HG03135 (cell line): Measurements from ENCODE around the gene CCDC90B.
A peak's percentile ranks its signal among the peaks of the same experiment; 100 is the strongest.
"Not testable (repeated sequence)": the region's sequence is repeated elsewhere in the genome, so short reads cannot be mapped to it uniquely, and the experiment has no call there.

Experiments
- ATAC-seq: cut with Tn5 transposase; IDR thresholded peaks from one replicate; pipeline ENCODE4 v1.9.1; 2021; ENCODE audit warnings: mild to moderate bottlenecking, moderate library complexity; ENCODE audit not compliant: unreplicated experiment

The CCDC90B gene

DNA sequence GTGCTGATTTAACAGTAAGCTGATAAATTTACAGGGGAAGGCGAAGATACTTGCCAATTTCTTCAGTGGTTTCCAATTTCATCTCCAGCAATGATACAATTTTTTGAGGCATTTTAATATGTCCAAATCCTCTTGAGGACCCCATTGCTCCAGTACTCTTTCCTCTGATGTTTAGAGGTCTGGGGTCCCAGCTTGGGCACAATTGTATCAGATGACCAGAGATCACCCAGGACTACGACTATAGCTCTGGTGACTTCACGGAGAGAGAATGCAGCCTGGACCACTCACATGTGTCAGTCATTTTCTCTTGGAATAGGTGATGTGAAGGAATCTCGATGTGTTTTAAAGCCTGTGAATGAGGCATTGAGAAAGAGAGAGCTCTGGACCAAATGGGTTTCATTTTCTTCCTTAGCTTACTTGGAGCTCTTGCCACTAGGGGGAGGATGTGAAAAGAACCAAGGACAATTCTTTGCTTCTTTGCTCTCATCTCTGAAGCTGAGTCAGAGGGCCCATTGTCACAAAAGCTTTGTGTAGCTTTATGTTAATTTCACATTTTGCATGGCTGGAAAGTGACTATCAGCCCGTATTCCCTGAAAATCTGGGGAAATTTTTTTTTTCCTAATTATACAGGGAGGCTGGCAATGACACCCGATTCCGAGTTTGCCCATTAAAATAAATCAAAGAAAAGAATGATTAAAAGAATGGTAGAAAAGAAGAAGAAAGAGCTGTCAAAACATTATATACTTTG lies 6.7 kb upstream of the CCDC90B start:
- peak; percentile 65 for ATAC-seq

DNA sequence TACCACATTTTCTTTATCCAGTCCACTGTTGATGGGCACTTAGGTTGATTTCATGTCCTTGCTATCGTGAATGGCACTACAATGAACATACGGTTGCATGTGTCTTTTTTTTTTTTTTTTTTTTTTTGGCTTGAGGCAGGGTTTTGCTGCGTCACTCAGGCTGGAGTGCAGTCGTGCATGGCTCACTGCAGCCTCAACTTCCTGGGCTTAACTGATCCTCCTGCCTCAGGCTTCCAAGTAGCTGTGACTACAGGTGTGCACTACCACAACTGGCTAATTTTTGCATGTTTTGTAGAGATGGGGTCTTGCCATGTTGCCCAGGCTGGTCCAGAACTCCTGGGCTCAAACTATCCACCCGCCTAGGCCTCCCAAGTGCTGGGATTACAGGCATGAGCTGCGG lies 1.5 kb upstream of the CCDC90B start:
- no peak for ATAC-seq

DNA sequence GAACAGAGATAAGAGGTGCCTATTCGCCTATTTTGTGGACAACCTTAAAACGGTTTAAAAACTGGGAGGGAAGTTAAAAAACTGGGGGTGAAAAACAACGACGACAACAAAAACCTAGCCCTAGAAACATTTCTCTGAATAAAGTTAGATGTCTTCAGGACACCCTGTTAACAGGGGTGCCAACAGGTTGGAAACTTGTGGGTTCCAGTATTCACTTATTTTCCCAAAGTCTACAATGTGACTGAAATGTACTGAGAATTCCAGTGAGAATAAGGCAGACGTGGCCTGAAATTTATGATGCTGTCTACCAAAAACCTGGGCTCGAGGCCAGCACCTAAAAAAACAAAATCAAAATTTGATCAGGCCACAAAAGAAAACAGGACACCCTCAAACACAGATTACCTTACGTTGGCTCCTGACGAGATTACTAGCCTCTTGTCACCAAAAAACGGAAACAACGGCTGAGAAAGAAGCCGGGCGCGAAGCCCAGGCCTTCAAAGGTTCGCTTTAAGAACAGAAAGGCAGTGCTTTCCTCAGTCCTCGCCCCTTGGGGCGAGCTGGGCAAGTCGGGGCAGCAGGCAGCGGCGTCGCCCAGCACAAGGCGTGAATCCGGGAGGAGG lies 906 bp downstream of the CCDC90B start:
- ATAC-seq: peak; percentile 35

DNA sequence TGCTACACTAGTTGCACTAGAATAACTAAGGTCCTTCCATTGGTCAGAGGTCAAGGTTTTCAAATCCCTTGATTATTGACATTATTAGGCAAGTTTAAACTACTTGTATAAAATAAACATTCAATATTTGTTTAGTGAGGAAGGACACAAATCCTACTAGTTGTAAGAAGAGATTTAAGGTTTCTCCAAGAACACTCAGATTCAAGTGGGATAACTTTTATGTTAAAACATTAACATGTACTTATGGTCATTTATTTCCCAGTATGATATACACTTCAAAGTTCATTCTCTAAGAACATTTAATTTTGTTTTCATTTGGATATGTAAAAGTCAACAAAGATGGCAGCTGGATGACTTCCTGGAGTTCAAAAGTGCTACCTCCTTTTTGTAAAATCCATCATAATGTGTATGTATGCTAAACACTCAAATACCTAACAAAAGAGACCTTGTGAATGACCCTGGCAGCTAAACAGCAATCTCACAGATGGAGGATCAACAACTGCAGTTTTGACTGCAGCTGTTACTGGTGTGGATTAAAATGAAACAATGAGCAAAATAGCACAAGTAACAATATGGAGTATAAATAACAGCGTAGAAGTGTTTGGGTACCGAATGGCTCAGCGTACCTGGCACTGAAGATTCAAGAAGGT lies 1.5 kb downstream of the CCDC90B start:
- no peak for ATAC-seq

DNA sequence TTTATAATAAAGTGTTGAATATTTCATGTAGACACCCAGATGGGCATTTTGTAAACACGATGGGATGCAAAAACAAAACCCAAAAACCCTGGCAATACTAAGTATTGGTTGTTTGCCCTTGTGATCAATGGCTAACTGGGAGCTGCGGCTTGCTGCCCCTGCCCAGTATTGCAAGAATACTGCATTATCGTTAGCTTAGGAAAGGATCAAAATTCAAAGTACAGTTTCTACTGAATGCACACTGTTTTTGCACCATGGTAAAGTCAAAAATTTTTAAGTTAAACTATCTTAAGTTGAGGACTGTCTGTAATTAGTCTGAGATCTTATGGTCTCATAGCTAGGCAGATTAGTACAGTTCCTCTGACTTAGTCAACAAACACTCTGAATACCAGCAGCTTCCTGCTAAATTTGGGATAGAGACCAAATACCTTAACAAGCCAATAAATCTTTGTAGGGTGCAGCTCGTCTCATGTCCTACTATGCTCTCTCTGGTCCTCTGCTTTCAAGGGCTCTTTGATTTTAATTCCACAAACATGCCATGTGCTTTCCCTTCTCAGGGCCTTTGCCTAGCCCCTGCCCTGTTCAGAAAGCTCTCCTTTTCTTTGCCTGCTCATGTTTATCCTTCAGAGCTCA lies 4.0 kb downstream of the CCDC90B start:
- no peak for ATAC-seq

DNA sequence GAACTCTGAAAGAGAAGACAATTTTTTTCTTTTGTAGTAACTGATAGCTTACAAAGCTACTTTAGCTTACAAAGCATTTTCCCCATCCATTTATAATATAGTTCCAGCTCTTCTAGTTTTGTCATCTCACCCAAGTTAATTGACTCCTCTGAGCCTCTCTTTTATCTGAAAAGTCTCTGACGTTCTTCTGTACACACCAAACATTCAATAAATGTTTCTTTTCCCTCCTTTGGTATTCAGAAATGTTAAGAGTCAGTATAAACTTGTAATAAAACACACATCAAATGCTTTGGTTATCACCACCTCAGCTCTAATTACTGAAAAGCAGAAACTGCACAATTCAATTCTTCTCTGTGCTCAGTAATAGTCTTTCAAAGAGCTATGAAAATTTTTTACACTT lies 5.9 kb downstream of the CCDC90B start:
- ATAC-seq: no peak

DNA sequence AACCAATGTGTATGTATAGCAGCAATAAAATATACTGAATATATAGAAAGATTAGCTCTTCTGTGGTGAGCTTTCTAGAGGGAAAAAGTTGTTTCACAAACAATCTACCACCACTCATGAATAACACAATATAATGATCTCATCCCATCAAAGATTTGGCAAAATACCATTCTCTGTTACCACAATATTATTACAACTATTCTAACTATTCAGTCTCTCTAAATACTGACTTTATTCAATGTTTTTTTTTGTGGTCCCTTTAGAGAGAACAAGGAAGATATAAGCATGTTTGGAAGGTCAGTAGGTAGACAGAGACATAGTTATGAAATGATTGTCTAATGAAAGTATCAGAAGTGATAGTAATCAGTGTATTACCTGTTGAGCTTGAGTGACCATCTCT lies 7.8 kb downstream of the CCDC90B start:
- no peak for ATAC-seq

DNA sequence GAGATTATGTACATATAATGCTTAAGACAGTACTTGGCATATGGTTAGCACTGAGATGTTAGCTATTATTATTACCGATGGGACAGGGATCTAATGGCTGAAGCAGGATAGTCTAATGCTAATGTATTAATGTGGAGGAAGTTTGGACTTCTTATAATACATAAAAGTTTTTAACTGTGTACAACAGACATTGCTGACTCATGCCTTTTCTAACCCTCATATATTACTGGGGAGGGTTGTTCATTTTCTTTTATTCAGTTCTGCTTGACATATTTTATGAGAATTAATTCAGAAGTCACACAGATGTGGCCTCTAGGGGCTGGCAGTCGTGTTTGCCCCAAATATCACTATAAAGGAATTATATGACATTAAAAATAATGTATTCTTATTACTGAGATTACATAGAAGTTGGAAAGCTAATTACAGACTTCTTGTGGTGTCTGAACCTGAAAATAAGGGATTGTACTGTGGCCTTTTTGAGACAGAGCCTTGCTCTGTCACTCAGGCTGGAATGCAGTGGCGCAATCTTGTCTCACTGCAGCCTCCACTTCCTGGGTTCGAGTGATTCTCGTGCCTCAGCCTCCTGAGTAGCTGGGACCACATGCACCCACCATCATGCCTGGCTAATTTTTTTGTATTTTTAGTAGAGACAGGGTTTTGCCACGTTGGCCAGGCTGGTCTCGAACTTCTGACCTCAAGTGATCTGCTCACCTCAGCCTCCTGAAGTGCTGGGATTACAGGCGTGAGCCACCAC lies 10.1 kb downstream of the CCDC90B start:
- no peak for ATAC-seq

DNA sequence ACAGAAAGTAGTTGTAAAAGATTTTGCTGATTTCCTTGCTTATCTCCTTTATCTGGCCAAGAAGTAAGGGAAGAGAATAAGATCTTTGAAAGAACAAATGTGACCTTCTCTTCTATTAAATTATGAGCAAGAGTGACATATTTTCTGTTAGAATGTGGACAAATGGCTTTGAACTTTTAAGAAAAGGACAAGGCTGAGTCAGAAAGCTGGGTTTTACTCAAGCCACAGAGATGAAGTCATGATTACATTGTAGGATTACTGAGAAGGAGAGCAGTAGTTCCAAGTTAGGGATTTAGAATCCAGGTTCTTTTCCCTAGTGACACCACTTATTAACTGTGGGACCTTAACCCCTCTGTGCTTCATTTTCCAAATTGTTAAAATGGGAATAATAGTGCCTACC lies 13.5 kb downstream of the CCDC90B start:
- ATAC-seq: no peak

DNA sequence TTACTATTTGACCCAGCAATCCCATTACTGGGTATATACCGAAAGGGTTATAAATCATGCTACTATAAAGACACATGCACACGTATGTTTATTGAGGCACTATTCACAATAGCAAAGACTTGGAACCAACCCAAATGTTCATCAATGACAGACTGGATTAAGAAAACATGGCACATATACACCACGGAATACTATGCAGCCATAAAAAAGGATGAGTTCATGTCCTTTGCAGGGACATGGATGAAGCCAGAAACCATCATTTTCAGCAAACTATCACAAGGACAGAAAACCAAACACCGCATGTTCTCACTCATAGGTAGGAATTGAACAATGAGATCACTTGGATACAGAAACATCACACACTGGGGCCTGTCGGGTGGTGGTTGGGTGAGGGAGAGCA lies 14.4 kb downstream of the CCDC90B start:
- not testable (repeated sequence) for ATAC-seq

DNA sequence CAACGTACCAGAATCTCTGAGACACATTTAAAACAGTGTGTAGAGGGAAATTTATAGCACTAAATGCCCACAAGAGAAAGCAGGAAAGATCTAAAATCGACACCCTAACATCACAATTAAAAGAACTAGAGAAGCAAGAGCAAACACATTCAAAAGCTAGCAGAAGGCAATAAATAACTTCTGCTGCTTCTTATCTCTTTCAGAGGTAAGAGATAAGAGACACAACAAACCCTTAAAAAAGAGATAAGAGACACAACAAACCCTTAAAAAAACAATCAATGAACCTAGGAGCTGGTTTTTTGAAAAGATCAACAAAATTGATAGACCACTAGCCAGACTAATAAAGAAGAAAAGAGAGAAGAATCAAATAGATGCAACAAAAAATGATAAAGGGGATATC lies 17.1 kb downstream of the CCDC90B start:
- ATAC-seq: not testable (repeated sequence)

DNA sequence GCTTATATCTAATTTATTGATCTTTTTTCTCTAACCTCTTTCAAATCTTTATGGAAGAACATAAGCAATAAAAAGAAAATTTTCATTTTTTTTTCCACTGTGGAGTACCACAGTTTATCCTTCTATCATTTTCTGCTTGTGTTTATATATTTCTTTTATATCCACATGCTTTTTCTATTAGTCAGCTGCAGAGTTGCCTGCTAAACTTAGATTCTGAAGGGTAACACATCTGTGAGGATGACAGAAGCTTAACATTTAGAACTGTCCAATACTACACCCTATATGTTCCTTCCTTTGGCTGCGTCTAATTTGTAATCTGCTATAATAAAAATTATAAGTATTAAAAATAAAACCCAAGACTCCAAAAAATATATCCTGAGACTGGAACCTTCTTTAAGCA lies 20.8 kb downstream of the CCDC90B start:
- no peak for ATAC-seq

DNA sequence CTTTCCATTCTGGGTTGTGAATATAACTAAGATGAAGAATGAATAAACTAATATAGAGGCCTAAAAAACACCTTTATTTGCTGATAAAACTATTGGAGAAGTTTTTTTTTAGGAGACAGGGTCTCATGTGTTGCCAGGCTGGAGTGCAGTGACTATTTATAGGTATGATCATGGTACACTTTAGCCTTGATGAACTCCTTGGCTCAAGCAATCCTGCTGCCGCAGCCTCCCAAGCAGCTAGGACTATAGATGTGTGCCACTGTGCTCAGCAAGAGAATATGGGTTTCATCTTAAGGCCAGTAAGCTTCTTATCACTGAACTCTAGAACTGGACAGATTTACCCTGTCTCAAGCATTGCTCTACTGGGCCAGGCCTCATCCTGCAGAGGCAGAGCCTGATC lies 26.6 kb downstream of the CCDC90B start:
- no peak for ATAC-seq

DNA sequence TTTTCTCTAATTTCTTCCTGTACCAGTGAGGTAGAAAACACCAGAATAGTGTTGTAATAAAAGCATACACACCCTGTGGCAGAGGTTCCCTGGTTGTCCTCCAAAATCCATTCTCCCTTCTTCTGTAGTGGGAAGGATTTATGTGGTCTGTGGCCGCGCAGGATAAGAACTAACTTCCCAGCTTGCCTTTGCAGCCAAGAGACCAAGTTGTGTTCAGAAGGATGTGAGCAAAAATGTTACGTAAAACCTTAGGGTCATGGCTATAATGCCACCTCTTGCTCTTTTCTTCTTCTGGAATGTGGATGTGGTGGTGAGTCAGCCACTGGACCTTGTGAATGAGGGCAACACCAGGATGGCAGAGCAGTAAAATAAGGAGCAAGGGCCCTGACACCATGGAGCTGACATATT lies 28.4 kb downstream of the CCDC90B start:
- ATAC-seq: no peak

DNA sequence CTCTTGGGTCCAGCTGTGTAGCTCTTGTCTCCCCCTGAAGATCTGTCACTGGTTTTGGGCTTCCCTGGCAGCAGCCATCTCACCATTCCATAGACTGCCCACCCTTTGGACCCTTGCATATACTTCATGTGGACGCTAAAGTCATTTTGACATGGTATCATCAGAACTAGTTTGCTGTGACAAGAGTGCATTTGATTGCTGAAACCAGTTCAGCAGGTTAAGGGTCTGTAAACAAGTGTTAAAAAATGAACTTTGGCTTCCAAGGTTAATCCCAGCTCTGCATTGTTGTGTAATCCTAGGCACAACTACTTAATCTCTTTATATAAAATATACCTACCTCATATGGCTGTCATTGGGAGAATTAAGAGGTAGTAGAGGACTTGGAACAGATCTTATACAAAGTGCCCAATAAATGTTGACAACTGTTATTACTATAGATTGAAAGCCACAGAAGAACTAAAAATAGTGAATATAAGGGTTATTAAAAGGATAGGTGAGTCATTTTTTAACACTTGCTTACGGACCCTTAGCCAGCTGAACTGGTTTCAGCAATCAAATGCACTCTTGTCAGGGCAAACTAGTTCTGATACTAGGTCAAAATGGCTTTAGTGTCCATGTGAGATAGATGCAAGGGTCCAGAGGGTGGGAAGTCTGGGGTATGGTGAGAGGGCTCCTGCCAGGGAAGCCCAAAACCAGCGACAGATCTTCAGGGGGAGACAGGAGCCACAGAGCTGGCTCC lies 29.4 kb downstream of the CCDC90B start:
- no peak for ATAC-seq

DNA sequence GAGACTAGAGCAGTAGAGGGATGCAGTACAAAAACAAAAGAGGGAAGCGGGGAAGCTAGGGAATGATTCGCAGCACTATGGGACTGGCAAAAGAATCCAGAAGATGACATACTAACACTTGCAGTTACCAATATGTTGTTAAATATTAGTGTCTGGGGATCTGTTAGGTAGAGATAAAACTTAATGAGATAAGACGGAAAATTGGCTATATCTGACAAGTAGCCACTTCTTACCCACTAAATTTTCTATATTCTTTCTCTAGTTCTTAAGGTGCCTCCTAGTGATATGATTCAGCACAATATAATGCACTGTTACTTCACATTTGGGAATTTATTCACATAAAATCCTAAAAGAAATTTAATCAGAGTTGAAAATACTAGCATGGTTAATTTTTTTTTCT lies 30.8 kb downstream of the CCDC90B start:
- no peak for ATAC-seq

DNA sequence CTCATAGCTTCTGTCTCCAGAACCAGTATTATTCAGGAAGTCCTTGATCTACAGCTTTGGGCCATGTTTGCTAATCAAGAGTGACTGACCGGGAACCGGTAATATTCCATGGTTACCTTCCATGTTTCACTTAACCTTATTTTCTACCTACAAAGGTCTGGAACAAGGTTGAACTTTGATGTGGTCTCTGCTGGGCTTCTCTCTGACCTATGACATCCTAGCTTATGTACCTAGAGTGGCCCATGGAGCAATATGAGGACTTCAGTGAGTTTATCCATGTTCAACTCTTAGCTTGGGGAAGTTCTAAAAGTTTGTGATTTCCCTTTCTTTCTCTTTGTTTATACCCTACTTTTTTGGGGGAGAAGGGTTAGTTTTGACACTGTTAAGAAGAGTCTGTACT lies 33.2 kb downstream of the CCDC90B start:
- no peak for ATAC-seq

DNA sequence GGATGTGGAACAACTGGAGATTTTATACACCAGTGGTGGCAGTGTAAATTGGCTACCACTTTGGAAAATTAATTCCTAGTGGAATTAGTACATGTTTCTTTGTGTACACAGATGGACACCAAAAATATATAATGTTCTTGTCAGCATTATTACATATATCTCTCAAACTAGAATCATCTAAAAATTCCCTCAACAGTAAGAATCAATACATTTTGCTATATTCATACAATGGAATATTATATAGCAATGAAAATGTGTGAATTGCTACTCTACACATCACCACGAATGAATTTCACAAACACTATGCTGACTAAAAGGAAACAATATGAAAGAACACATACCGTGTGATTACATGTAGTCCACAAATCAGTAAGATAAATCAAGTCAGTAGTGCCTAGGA lies 33.9 kb downstream of the CCDC90B start:
- ATAC-seq: no peak

DNA sequence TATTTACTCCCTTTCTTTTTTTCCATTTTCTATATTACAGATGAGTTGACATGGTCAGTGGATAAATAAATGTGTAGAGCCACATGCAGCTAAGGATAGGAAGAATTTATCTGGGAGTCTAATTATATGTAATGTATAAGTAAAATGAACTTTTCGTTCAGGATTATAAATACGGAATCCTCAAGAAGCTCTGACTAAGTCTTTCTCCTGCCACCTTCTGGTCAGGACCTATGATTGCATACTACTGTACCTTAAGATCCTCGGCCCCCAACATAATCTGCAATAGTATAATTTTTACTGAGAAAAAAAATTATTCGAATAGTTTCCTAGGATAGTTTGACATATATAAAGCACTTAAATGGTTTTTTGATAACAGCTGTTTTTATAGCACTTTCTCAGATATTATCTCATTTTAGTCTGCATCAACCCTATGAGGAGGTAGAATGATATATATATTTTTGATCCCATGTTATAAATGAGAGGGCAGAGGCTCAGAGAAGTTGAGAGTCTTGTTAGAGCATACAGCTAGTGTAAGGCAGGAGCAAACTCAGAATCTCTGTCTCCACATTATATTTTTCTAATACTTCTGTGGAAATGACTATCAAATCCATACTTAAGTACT lies 36.1 kb downstream of the CCDC90B start:
- ATAC-seq: peak; percentile 68

DNA sequence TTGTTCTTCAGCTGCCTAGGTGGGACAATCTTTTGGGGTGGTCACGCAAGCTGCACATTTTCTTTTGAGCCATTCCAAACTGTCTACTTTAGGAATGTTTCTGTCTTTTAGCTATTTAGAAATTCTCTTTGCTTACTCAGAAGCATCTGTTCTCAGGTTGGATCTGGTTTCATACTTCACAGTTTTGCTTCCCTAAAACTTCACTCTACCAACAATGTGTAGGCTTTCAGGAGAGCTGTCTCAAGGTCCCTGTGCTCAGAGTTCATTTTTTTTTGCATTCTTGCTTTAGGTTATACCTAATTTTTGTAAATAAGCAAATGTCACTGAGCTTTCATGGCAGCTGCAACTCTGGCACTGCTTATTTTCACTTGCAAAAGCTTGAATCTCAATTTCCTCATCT lies 36.7 kb downstream of the CCDC90B start:
- ATAC-seq: no peak
